Iris pigment epithelial cell (primary cell): Measurements from ENCODE around the gene SLC4A3.

Experiments
- DNase-seq: peaks from one replicate; pipeline ENCODE4 v3.0.0-alpha.2; 2011; ENCODE audit warnings: low read depth

SLC4A3 gene, protein sequence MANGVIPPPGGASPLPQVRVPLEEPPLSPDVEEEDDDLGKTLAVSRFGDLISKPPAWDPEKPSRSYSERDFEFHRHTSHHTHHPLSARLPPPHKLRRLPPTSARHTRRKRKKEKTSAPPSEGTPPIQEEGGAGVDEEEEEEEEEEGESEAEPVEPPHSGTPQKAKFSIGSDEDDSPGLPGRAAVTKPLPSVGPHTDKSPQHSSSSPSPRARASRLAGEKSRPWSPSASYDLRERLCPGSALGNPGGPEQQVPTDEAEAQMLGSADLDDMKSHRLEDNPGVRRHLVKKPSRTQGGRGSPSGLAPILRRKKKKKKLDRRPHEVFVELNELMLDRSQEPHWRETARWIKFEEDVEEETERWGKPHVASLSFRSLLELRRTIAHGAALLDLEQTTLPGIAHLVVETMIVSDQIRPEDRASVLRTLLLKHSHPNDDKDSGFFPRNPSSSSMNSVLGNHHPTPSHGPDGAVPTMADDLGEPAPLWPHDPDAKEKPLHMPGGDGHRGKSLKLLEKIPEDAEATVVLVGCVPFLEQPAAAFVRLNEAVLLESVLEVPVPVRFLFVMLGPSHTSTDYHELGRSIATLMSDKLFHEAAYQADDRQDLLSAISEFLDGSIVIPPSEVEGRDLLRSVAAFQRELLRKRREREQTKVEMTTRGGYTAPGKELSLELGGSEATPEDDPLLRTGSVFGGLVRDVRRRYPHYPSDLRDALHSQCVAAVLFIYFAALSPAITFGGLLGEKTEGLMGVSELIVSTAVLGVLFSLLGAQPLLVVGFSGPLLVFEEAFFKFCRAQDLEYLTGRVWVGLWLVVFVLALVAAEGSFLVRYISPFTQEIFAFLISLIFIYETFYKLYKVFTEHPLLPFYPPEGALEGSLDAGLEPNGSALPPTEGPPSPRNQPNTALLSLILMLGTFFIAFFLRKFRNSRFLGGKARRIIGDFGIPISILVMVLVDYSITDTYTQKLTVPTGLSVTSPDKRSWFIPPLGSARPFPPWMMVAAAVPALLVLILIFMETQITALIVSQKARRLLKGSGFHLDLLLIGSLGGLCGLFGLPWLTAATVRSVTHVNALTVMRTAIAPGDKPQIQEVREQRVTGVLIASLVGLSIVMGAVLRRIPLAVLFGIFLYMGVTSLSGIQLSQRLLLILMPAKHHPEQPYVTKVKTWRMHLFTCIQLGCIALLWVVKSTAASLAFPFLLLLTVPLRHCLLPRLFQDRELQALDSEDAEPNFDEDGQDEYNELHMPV

DNA sequence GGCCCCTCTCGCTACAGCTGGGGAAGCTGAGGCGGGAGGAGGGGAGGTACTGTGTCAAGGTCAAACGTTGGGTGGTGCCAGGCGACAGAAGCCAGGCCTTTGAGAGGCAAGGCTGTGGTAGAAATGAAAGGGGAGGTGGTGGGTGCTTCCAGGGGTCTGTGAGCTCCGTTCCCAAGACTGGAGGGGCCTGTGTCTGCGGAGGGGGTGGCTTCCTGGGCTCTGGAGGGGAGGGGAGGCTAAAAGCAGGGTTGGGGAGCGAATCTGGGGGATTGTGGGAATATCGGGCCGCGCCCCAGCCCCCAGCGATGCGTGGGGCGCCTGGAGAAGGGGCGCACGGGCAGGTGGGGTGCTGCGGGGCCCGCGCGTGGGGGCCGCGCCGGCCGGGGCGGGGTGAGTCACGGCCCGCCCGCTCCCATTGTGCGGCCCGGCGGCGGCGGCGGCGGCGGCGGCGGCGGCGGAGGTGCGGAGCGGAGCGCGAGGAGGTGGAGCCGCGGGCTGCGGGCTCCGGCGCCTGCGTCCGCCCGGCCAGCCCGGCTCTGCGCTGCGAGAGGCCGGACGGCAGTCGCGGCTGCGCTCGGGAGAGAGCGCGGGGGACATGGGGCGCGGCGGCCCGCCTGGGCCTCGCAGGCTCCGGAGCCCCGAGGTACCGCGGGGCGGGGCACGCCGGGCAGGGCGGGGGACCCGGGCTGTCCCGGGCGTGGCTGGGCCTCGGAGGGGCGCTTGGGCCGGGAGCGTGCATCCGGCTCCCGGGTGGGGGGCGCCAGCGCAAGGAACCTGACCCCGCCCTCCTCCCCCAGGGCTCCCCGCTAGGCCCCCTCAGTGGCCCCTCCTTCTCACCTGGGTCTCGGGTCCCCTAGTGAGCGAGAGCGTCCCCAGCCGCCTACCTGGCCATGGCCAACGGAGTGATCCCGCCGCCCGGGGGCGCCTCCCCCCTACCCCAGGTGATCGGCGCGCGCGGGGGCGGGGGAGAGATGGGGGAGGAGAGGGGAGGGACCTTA lies at the start of gene SLC4A3:
Gene SLC4A3, plus strand, starts transcription at position 528 of the 998 bp plus-strand sequence. Its CDS starts 363 bp downstream, at position 891.
- peak; percentile 34 for DNase-seq

DNA sequence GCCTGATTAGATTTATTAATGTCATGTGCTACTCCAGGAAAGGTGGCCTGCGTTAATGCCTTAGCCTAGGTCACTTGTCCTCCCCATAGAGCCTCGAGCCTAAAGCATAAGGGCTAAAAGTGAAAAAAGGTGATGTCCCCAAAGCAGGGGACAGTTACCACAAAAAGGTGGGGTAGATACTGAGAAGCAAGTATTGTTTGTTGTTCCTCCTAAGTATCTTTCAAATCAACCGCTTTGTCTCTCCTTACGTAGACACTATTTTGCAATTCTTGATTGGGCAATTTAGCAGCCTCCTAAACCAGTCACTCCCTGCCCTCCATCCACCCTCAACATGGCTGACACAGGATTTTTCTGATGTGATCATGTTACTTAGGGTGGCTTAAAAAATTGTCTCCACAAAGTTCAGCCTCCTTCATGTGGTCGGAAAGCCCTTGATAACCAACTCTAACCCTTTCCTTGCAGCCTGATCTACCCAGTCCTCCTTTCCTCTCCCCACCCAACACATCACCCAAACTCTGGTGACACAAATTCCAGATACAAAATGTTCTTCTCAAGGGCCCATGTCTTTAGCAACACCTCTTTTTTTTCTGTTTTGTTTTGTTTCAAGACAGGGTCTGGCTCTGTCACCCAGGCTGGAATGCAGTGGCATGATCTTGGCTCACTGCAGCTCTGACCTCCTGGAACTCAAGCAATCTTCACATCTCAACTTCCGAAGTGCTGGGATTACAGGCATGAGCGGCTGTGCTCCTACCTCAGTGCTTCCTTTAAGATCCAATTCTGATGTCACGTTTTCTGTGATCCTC lies 48.4 kb upstream of the SLC4A3 start:
- peak; percentile 82 for DNase-seq

DNA sequence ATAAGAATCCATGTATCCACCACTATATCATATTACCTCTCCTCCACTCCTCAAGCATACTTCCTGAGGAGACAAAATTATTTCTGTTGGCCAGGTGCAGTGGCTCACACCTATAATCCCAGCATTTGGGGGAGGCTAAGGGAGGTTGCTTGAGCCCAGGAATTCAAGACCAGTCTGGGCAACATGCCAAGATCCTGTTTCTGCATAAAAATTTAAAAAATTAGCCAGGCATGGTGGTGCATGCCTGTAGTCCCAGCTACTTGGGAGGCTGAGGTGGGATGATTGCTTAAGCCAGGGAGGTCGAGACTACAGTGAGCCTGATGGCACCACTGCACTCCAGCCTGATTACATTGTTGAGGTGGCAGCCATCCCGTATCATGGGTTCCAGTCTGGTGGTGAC lies 46.1 kb upstream of the SLC4A3 start:
- no peak for DNase-seq

DNA sequence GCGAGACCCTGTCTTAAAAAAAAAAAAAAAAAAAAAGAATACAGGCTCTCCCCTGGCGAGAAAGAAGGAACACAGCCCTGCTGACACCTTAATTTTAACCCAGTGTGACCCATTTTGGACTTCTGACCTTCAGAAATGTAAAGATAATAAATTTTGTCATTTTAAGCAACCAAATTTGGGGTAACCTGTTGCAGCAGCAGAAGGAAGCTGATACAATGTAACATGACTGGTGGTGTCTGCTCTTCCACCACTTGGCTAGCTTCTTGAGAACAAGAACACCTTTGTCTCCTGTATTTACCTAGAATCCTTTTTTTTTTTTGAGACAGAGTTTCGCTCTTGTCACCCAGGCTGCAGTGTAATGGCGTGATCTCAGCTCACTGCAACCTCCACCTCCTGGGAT lies 36.3 kb upstream of the SLC4A3 start:
- DNase-seq = no peak

DNA sequence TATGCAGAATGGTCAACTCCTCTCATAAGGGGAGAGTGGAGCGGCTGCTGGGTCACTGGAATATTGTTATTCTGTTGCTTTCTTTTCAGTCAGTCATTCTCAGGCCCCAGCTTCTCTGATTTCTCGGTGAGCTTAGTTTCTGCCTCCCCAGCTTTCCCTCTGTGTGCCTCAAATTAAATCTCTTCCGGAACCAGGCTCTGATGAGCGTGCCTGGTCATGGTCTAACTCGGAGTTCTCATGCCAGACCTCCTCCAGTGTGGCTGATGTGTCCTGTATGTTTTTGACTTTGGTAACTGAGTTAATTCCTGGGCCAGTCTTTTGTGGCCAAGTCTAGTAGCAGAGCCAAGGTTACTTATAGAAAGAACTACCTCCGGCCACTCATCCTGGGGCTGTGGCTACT lies 34.7 kb upstream of the SLC4A3 start:
- DNase-seq = peak; percentile 23

DNA sequence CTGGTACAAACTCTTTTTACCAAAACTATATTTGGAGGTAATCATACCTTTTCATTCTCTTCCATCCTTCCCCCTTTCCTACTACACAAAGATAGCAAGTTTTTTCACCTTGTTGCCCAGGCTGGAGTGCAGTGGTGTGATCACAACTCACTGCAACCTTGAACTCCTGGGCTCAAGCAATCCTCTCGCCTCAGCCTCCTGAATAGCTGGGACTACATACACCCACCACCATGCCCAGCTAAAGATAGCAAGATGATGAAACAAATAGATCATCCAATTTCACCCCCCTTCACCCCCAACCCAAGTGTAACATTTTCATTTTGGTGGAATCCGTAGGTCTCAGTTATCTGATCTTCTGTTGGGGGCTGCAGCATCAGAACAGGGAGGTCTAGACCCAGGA lies 34.3 kb upstream of the SLC4A3 start:
- DNase-seq = no peak

DNA sequence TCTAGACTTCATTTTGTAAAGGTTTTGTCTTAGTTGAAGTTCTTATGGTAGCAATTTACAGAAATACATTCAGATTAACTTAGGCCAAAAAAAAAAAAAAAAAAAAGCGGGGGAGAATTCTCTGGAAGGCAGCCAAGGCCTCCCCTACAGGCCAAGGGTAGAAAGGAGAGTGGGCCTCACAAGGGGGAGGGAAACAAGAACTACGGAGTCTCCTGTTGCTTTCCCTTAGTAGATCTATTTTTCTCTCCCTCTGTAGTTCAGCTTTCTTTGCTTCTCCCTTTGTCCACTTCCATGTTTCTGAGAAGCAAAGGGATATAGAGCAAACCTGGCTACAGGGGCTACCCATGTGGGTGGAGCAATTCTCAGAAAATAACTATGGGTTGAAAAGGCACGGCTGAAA lies 32.2 kb upstream of the SLC4A3 start:
- peak; percentile 21 for DNase-seq

DNA sequence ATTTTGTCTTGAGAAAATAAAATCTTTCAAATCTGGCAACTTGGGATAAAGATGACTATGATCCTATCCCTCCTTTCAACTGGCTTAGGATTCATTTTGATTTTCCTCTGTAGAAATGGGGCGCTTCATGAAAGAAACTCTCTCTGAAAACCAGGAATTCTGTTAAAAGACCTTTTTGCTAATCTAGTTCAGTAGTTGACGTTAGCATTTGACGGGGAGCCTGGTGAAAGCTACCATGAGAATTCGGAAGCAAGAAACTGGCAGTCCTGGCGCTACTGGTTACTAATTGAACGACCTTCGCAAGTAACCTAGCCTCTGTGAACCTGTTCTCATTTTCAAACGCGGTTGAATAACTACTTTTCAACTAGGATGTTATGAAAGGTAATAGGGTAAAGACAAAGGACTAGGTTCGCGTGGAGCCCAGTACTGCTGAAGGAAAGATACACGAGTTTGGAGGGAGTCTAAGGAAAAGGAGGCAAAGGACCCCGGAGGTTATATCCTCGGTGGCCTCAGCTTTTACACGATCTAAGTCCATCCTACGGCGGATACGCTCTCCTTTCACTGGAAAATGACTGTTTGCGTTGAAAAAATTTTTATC lies 30.4 kb upstream of the SLC4A3 start:
- peak; percentile 36 for DNase-seq

DNA sequence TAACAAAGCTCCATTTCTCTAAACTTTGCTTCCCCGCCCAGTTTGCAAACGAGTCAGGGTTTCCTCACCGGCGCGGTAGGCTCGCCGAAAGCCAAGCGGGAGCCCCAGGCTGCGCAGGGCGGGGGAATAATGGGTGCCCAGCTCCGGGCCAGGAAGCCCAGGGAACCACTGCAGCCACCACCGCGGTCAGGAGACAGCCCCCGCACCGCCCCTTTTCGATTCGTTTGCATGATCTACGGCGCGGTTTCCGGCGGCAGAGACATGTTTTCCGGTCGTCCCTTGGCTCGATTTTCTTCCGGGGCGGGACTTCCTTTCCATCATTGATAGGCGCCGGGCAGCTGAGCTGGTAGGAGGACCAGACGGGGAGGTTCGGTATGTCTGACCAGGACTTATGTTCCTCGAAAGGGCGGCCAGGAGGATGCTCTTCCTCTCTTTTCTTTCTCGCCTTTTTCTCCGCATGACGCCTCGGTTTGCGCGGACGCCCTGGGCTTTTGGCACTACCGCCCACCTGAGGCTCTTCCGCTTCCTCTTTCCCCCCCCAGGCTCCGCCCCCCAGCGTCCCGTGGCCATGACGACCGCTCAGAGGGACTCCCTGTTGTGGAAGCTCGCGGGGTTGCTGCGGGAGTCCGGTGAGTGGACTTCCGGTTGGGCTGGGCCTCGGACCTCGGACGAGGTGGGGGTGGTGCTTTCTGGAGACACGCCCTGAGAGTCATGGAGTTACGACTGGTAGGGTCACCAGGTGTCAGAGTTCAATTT lies 29.7 kb upstream of the SLC4A3 start, which contains the start of gene STK11IP:
Gene STK11IP, plus strand, starts transcription at position 306 of the 756 bp plus-strand sequence. Its CDS starts 263 bp downstream, at position 569.
- peak; percentile 98 for DNase-seq

DNA sequence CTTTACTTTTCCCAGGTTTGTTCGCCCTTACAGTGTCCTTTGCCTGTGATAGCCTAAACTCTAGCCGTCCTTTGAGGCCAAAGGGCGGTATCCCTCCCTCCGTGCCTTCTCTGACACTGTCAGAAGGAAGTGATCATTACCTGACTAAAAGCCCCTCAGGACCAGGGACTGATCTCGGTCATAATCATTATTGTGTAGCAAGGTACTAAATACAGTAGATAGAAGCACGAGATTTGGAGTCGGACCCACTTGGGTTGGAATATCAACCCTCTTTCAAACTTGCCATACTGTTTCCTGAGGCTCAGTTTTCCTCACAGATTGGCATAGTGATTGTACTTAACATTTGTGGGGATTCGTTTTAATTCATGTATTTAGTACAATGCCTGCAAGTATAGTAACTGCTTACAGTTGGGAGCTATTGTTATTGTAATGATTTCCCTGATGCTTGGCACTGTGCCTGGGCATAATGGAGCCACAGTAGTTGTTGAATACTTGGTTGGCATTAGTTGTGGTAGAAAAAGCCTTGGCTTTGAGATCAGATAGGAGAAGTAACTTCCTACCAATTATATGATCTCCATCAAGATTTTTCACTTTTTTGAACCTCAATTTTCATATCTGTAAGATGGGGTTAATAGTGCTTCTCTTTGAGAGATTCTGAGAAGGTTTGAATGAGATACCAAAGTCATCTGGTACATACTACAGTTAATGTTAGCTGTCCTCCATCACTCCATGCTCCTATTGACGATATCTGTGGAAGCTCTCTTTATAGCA lies 28.9 kb upstream of the SLC4A3 start:
- no peak for DNase-seq

DNA sequence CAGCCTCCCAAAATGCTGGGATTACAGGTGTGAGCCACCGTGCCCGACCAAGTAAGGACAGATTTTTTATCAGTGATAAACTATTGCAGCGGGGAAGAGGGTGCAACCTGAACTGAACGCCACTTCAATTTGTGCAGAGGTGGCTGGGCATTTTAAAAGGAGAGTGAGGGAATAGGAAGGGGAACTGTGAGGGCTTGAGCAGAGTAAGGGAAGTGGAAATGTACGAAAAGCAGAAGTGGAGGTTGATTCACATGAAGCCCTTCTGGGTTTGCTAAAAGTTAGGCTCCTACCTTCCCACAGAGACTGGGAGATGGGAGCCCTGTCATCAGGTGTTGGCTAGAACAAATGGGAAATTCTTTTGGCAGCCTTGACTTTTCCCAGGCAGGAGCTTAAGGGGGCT lies 23.7 kb upstream of the SLC4A3 start:
- DNase-seq = no peak

DNA sequence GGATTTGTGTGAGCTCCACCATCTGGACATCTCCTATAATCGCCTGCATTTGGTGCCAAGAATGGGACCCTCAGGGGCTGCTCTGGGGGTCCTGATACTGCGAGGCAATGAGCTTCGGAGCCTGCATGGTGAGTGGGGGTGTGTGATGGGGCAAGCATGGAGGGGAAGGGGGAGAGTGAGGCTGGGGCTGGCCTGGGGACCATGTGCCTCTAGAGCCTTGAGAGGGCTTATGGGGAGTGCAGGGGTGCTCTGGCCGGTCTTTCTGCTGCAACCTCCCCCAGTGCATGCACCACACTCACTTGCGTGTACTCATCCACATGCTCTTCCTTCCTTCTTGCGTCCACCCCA lies 21.8 kb upstream of the SLC4A3 start:
- DNase-seq = no peak

DNA sequence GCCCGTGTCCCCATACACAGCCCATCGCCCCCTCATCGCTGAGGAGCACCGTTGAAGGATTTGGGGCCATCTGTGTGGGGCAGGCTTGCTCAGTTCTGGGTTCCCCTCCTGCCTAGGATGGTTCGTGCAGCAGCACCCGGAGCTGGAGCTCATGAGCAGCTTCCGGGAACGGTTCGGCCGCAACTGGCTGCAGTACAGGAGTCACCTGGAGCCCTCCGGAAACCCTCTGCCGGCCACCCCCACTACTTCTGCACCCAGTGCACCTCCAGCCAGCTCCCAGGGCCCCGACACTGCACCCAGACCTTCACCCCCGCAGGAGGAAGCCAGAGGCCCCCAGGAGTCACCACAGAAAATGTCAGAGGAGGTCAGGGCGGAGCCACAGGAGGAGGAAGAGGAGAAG lies 19.5 kb upstream of the SLC4A3 start:
- DNase-seq = no peak

DNA sequence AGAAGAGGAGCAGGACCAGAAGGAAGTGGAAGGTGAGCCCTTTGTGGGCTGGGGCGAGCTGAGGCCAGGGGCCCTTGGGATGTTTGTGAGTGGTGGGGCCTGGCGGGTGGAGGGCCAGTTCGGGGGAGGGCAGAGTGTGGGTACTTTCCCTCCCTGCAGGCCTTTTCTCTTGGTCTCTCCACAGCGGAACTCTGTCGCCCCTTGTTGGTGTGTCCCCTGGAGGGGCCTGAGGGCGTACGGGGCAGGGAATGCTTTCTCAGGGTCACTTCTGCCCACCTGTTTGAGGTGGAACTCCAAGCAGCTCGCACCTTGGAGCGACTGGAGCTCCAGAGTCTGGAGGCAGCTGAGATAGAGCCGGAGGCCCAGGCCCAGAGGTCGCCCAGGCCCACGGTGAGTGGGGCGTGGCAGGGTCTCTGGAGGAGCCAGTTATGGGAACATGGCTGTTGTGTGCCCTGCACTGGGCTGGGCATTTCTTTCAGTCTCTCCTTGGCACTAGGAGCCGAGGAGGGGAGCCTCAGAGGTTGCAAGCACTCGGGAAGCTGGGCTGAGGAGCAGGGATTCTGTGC lies 18.9 kb upstream of the SLC4A3 start:
- no peak for DNase-seq

DNA sequence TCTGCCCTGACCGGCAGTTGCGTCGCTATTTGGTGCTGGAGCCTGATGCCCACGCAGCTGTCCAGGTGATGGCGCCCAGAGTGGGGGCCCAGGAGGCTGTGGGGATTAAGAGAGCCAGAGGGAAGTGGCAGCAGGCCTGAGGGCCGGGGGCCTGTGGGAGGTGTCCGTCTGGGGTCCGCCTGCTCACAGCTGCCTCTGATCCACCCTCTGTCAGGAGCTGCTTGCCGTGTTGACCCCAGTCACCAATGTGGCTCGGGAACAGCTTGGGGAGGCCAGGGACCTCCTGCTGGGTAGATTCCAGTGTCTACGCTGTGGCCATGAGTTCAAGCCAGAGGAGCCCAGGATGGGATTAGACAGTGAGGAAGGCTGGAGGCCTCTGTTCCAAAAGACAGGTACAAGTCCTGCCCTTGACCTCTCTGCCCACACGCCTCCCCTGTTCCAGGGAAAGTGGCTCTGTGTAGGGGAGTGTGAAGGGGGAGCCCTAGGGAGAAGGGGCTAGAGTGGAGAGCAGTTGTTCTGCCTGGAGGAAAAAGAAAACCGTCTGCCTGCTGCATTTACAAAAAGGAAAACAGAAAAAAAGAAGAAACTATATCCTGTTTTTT lies 18.2 kb upstream of the SLC4A3 start:
- no peak for DNase-seq

DNA sequence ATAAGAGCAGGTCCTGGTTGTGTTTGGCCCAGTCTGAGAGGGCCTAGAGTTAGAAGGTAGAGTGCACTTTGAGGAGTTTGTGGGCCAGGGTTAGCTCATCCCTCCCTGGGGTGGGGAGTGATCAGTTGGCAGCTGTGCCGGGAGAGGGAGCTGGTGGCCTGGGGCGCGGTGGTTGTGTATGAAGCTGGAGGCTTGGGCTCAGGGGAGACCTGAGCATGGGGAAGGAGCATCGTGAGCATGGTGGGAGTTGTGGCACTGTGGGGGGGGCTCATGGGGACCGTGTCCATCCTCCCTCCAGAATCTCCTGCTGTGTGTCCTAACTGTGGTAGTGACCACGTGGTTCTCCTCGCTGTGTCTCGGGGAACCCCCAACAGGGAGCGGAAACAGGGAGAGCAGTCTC lies 16.1 kb upstream of the SLC4A3 start:
- no peak for DNase-seq

DNA sequence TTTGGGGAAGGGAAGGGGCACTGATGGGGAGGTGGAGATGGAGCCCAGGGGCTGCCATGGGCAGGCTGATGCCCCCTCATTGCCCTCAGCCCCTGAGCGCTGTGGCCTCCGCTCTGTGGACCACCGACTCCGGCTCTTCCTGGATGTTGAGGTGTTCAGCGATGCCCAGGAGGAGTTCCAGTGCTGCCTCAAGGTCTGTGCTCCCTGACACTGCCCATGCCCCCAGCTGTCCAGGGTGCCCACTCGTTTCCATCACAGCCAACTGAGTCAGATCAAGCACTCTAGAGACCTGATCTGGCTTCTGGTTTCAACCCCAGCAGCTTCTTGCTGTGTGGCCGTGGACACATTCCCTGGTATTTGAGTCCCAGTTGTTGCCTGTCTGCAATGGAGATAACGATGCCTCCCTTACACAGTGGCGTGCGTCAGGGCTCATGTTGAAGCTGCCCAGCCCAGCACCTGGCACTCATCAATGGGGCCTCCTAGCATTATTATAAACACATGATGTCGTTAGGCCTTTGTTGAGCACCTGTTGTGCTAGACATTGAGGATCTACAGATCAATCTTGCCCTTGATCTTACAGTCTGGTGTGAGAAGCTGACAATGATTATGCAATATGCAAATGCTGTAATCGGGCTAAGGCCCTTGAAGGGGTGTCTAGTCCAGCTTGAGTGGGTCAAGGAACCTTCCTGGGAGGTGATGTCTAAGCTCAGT lies 15.4 kb upstream of the SLC4A3 start:
- no peak for DNase-seq
